HG03521 (cell line): ENCODE results near the gene ZBTB42.

Source experiments
- ATAC-seq: cut with Tn5 transposase; IDR thresholded peaks from one replicate; pipeline ENCODE4 v1.9.1; 2021; ENCODE audit warnings: mild to moderate bottlenecking, moderate library complexity; ENCODE audit not compliant: unreplicated experiment

Gene ZBTB42

GRCh38 chr14:104800771-104801519, at the start of gene ZBTB42:
TSS of gene ZBTB42 (plus strand) at chr14:104801101. CDS start at chr14:104801198, 97 bp downstream.
- ATAC-seq = no peak

DNA sequence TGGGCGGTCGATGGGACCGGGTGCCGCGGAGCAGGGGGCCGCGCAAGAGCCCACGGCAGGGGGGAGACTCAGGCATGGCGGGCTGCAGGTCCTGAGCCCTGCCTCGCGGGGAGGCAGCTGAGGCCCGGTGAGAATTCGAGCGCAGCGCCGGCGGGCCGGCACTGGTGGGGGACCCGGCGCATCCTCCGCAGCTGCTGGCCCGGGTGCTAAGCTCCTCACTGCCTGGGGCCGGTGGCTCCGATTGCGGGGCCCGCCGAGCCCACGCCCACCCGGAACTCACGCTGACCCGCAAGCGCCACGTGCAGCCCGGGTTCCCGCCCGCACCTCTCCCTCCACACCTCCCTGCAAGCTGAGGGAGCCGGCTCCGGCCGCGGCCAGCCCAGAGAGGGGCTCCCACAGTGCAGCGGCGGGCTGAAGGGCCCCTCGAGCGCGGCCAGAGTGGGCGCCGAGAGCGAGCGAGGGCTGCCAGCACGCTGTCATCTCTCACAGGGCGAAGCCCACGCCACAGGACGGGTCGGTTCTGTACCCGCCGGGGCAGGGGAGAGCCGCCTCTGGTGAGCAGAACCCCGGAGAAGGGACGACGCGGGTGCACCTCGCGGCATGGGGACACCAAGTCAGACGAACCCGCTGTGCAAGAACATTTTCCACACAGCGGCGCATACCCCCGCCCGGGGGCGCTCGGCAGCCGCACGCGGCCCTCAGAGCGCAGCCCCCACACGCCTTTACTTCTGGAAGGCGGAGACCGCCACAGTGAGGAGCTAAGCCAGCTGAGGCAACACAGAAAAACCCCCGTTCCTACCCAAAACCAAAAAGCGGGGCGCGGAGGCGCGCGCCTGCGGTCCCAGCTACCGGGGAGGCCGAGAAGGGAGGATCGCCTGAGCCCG, 49.1 kb upstream of the ZBTB42 start:
- ATAC-seq = no peak

DNA sequence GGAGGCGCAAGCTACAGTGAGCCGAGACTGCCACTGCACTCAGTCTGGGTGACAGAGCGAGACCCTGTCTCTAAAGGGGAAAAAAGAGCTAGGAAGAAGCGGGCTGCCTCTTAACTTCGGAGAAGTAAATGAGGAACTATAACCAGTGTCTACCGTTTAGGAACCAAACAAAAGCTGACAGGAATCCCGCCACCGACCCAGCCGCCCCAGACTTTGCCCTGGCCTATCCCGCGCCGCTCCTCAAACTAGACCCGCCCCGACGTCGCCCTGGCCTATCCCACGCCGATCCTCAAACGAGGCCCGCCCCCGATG, 48.5 kb upstream of the ZBTB42 start:
- ATAC-seq = peak; percentile 0

DNA sequence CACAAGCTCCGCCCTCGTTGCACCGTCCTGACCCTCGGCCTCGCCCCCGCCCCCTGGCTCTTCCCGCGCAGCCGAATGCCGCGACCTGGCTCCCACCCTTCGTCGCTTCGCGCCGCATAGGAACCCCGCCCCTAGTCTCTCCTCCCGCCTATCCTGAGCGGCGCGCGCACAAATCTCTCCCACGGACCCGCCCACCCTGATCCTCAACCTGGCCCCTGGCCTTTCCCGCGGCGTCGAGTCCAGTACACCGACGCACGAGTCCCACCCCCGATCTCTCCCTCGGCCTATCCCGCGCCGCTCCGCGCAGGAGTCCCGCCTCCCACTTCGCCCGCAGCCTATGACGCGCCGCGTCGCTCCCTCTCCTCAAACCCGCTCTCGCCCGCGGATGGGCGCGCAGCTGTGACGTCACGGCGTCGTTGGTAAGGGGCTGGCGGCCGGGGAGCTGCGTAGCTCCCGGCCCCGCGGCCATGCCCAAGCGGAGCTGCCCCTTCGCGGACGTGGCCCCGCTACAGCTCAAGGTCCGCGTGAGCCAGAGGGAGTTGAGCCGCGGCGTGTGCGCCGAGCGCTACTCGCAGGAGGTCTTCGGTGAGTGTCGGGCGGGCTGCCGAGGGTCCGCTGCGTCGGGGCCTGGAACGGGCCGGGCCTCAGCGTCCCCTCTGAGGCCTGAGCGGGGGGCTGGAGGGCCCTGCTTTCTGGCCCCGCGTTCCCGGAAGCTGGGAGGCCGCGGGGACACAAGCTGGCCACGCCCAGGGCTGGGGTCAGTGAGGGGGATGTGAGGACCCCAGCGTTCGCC, 48.0 kb upstream of the ZBTB42 start, which contains the start of gene SIVA1:
TSS of gene SIVA1 (plus strand) at position 413 of the 793 bp plus-strand sequence. CDS start at position 468, 55 bp downstream.
- peak; percentile 84 for ATAC-seq

GRCh38 chr14:104753528-104754212, 47.2 kb upstream of the ZBTB42 start:
- ATAC-seq = no peak

- no peak for ATAC-seq
Observed at GRCh38 chr14:104754213-104754851, 46.6 kb upstream of the ZBTB42 start.

DNA sequence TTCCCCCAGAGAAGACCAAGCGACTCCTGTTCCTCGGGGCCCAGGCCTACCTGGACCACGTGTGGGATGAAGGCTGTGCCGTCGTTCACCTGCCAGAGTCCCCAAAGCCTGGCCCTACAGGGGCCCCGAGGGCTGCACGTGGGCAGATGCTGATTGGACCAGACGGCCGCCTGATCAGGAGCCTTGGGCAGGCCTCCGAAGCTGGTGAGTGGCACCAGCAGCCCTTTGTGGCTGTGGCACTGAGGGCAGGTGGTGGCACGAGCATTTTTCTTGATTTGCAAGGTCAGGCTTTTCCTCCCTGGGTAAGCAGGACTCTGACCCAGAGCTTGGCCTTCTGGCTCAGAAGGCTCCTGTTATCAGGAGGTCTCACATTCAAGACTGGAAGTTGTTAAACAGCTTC, 45.3 kb upstream of the ZBTB42 start:
- no peak for ATAC-seq

DNA sequence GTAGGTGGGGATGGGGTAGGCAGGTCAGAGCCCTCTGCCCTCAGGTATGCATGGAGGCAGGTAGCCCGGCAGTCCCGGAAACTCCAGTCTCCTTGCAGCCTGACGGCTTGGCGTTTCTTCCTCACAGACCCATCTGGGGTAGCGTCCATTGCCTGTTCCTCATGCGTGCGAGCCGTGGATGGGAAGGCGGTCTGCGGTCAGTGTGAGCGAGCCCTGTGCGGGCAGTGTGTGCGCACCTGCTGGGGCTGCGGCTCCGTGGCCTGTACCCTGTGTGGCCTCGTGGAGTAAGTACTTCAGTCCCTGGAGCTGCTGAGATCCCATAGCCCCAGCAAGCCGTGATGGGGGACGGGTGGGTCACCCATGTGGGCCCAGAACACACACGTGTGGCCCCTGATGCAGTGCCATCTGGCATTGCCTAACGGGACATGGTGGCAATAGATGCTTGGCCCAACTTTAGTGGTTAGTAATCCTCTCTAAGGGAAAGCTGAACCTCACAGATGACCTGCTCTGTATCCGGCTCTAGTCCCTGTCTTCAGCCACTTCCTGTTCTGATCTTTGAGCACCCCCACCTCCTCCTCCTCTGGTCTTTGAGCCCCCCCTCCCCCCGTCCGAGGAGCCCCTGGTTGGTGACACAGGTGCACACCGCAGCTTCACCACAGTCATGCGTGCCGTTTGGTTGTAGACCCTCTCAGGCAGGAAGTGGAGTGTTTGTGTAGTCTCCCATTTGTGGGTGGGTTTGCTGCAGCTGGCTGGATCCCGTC, 44.2 kb upstream of the ZBTB42 start:
- no peak for ATAC-seq

DNA sequence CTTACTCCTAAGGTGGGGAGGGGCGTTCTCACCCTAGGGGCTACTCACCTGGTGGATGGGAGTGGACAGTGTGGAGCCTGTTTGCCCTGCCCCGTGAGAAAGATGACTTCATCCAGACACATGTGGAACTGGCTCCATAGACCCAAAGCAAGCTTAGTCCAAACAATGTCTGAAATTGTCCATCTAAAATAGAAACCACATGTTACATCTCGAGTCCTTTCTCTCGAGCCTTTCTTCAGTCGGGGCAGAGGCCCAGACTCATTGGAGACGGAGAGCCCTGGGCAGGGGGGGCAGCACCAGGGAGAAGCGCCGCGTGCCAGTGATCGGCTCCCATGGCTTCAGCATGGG, 43.7 kb upstream of the ZBTB42 start:
- no peak for ATAC-seq

GRCh38 chr14:104757681-104758392, 43.1 kb upstream of the ZBTB42 start:
- ATAC-seq = no peak

DNA sequence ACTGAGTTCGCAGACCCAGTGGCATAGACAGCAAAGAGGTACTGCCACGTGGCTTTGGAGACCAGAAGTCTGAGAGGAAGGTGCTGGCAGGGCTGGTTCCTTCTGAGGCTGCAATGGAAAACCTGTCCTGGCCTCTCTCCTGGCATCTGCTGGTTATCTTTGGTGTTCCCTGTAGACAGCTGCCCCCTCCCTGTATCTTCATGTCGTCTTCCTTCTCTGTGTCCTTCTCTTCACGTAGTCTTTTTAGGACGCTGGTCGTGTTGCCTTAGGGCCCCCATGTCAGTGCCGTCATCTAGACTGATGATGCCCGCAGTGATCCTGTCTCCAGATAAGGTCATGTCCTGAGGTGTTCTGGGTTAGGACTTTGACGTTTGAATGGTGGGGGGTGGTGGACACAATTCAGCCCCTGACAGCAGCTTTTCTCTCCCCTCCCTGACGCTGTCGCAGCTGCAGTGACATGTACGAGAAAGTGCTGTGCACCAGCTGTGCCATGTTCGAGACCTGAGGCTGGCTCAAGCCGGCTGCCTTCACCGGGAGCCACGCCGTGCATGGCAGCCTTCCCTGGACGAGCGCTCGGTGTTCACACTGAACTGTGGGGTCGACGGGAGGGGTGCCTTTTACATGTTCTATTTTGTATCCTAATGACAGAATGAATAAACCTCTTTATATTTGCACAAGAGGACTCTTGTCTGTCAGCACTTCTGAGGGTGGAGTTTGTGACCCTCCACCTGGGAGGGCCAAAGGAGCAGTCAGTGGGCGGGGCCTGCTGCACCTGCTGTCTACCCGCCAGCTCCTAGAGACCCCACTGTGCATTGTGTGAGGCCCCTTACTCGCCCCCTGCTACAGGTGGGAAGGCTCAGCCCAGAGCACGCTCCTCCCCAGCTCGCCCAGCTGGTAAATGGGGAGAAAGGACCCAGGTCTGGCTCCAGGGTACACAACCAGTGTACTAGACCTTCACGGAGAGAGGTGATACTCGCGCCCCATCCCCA, 41.6 kb upstream of the ZBTB42 start:
- ATAC-seq = no peak

DNA sequence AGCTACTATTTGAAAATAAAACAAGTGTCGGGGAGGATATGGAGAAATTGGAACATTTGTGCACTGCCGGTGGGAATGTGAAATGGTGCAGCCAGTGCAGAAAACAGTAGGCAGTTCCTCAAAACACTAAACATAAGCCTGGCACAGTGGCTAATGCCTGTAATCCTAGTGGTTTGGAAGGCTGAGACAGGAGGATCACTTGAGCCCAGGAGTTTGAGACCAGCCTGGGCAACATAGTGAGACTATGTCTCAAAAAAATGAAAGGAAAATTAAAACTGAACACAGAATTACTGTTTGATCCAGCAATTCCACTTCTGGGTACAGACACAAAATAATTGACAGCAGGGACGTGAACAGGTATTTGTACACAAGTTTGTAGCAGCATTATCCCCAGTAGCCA, 35.4 kb upstream of the ZBTB42 start:
- no peak for ATAC-seq

DNA sequence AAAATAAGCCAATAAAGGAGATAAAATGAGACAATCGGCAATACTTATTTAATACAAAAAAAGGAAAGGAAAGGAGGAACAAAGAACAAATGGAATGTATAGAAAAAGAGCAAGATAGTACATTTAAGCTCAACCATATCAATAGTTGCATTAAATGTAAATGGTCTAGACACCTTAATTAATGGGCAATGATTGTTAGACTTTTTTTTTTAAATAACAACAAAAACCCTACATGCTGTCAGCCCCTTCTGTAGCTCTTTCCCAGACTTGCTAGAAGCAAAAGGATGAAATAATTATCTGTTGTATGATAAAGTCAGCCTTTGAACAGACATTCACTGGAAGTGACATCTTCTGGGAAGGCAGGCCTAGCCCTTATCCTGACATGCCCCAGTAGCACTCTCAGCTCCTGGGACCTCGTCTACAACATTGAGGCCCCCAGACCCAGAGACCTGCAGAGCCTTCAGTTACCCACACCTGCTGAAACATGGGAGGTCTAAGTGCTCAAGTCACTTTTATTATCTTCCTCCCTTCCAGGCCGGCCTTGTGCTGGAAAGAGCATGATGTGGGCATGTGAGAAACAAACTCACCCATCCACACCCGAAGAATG, 34.5 kb upstream of the ZBTB42 start:
- no peak for ATAC-seq

- no peak for ATAC-seq
Observed at GRCh38 chr14:104766863-104767633, 33.9 kb upstream of the ZBTB42 start.

- no peak for ATAC-seq
Observed at GRCh38 chr14:104767634-104767918, 33.3 kb upstream of the ZBTB42 start.

- ATAC-seq = peak; percentile 50
Observed at GRCh38 chr14:104768437-104769323, 32.2 kb upstream of the ZBTB42 start.
